IPS-18c (cell line): ENCODE measurements around the gene SLC22A31.

Experiments used
- H3K4me3 ChIP-seq: 2 replicates; pipeline ENCODE4 v1.7.0; 2013; ENCODE audit warnings: low read depth, mild to moderate bottlenecking, low read length, moderate library complexity; ENCODE audit not compliant: insufficient read depth
- H3K9me3 ChIP-seq: one replicate; pipeline ENCODE4 v1.6.1; 2013; ENCODE audit warnings: mild to moderate bottlenecking, low read length, moderate library complexity; ENCODE audit not compliant: control insufficient read depth, insufficient read depth

The SLC22A31 gene

DNA sequence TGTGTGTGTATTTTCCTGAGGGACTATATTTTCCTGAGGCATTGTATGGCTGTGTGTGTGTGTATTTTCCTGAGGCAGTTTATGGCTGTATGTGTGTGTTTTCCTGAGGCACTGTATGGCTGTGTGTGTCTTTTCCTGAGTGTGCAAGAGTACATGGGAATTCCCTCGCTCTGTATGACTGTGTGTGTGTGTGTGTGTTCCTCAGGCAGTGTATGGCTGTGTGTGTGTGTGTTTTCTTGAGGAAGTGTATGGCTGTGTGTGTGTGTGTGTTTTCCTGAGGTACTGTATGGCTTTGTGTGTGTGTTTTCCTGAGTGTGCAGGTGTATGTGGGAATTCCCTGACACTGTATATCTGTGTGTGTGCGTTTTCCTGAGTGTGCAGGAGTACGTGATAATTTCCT is 21.3 kb upstream of the SLC22A31 start:
- Histone ChIP-seq H3K9me3 (peaks cover under 1% of the 10 kb centered on the region), H3K4me3 (no peak overlapping the region)

DNA sequence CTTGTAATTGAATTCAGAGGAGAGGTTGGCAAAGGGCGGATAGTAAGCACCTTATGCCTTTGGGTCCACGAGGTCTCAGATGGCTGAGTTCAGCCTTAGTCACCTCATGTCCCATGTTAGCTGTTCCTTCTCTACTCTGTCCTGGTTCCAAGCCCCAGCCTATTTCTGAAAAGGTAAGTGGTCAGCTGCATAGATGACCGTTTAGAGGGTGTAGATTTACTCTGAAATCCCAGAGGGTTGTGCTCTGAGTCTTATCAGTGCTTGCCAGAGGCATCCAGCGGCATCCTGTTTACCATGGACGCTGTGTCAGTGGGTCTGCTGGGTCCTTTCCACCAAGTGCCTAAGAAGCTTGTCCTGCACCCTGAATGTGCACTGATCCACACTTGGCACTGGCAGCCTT is 19.0 kb upstream of the SLC22A31 start:
- no peaks in the 10 kb centered on the region for H3K9me3 ChIP-seq

GRCh38 chr16:89217388-89218191 is 17.3 kb upstream of the SLC22A31 start, which contains the start of gene ZNF778:
Gene ZNF778 (plus strand): TSS chr16:89217703. CDS start chr16:89221128, 3,425 bp downstream.
- H3K9me3 ChIP-seq = no peaks in the 10 kb centered on the region
- peak within 1 kb of the TSS; percentile 99 for H3K4me3 ChIP-seq

More for the DNA sequence above, 19.0 kb upstream of the SLC22A31 start:
- no peak overlapping the region for H3K4me3 ChIP-seq

DNA sequence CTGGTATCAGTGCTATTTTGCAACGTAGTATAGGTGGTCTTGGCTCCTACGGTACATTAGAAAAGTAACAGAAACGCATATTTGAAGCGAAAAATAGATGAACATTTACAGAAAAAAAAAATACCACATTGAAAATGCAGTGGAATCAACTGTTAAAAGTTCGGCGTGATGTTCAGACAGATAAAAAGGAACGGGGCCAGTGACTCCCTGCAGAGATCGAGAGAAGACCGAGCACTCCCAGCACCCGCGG is 16.7 kb upstream of the SLC22A31 start:
- H3K4me3 ChIP-seq = peak overlapping the region; percentile 99
- H3K9me3 ChIP-seq = no peaks in the 10 kb centered on the region

DNA sequence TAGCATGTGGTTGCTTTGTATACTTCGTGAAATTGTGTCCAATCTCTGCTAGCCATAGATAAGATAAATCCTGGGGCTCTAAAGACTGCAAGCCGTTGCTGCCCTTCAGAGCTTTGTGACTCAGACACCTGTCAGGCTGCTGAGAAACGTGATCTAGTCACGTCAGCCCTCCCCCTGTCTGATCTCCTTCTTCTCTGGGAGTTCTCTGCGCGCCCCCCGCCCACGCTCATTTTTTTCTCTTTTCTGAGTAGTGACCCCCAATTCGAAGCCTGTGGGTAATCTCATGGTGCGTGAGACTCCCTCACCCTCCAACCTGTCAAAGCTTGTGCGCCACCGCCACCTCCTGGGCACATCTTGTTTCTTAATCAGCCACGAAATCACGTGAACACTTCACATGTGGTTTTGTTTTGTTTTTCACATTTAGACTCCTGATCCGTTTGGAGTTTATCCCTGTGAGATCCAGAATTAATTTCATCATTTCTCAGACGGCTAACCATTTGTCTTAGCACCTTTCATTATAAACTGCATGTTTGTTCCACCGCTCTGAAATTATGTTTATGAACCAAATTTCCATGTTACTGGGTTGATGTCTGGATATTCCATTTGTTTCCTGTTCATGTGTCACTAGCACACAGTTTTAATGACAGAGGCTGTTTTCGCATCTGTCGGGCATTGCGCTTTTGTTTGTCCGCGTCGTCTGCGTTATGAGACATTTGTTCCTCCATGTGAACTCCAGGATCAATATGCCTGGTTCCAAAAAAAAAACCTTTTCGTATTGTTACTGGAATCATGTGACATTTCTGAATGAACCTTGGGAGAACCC is 16.2 kb upstream of the SLC22A31 start:
- peak overlapping the region; percentile 99 for H3K4me3 ChIP-seq
- no peaks in the 10 kb centered on the region for H3K9me3 ChIP-seq

GRCh38 chr16:89210904-89211515 is 10.7 kb upstream of the SLC22A31 start:
- Histone ChIP-seq H3K9me3 (no peaks in the 10 kb centered on the region), H3K4me3 (no peak overlapping the region)

DNA sequence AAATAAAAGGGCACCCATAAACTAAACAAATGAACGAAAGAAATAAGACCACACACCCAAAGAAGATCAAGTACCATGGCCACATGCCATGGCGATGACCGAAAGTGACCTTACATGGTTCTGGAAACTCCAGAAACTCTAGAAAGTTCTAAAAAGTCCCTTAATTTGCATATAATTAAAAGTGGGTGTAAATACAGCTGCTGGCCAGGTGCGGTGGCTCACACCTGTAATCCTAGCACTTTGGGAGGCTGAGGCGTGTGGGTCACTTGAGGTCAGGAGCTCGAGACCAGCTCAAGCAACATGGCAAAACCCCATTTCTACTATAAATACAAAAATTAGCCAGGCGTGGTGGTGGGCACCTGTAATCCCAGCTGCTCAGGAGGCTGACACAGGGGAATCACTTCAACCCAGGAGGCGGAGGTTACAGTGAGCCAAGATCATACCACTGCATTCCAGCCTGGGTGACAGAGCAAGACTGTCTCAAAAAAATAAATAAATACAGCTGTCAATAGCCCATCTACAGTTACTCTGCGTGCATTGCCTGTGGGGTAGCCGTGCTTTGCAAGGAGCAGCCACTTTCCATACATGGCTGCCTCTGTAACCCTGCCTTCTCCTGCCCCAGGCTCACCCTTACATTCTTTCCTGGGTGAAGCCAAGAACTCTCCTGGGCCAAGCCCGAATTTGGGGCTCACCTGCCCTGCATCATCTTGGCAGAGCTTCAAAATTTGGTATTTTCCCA is 10.0 kb upstream of the SLC22A31 start:
- H3K9me3 ChIP-seq = no peaks in the 10 kb centered on the region

GRCh38 chr16:89209522-89210044 is 9.2 kb upstream of the SLC22A31 start:
- Histone ChIP-seq H3K9me3 (no peaks in the 10 kb centered on the region), H3K4me3 (no peak overlapping the region)

More for the DNA sequence above, 10.0 kb upstream of the SLC22A31 start:
- H3K4me3 ChIP-seq = no peak overlapping the region

DNA sequence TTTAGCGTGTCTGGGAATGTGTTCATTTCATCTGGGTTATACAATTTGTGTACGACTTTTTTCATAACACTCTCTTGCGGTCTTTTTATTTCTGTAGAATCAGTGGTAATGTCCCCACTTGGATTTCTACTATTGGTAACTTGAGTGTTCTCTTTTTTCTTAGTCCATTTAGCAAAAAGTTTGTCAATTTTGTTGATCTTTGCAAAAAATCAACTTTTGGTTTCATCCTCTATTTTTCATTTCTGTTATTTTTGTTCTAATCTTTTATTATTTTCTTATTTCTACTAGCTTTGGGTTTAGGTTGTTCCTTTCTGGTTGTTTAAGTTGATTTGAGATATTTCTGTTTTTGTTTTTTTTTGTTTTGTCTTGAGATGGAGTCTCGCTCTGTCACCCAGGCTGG is 7.7 kb upstream of the SLC22A31 start:
- Histone ChIP-seq H3K4me3 (no peak overlapping the region), H3K9me3 (no peaks in the 10 kb centered on the region)

- Histone ChIP-seq H3K9me3 (peaks cover 3% of the 10 kb centered on the region), H3K4me3 (peak overlapping the region; percentile 38; the same call in 1 of the 2 replicates)
Observed at GRCh38 chr16:89202422-89203215, 2.3 kb upstream of the SLC22A31 start.

DNA sequence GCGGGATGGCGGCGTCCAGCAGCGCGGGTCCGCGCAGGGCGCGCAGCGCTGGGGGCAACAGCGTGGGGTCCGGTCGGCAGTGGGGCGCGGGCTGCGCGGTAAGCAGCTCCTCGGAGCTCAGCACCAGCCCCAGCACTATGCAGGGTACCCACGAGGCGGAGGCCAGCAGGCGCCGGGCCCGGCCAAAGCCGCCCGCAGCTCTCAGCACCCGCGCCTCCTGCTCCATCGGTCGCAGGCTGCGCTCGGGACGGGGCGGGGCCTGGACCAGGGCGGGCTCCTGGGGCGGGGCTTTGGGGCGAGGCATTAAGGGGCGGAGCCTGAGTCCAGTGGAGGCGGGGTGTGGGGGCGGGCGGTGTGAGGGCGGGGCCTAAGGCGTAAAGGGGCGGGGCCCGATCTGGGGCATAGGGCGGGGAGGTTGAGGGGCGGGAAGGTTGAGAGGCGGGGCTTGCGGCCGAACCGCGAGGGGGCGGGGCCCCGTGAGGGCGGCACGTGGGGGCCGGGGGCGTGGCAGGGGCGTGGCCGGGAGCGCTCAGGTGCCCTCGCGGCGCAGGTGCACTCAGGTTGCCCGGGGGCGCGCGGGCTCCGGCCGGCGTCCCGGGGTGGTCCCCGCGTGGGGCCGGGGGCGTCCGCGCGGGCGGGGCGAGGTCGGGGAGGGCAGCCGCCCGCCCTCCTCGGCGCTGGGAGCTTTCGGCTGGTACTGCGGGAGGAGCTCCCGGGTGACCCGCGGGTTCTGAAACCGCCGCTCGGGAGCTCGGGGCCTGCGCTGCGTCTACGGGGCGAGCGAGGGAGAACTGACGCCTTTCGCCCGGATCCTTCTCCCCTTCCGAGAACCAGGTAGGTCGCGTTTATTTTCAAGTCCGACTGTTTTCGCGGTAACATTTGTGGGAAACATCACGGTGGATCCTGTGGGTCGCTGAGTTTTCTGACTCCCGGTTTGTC is 1.4 kb upstream of the SLC22A31 start:
- H3K9me3 ChIP-seq = peaks cover 3% of the 10 kb centered on the region
- H3K4me3 ChIP-seq = peak overlapping the region; percentile 63

DNA sequence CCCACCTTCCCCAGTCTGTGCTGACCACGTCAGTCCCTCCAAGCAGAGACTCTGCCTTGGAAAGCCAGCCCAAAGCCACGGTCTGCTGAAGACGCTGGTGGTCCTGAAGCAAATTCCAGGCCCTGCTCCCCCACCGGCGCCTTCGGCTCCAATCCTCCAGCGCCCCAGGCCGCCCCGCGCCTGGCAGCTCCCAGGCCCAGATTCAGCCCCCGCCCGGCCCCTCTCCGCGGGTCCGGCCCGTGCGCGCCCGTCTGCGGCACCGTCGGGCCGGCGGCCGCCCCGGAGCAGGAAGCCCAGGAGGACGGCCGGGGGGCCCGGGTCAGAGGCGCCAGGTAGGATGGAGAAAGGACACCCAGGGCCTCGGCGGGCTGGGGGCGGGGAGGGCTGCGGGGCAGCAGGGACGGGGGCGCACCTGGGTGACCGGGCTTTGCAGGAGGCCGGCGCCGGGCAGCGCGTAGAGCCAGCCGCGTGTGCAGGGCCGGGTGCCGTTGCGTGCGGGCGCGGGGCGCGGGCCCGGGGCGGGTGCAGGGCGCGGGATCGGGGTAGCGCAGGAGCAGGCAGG is 594 bp upstream of the SLC22A31 start:
- peaks cover 3% of the 10 kb centered on the region for H3K9me3 ChIP-seq
- peak overlapping the region; percentile 63 for H3K4me3 ChIP-seq

- Histone ChIP-seq H3K9me3 (peaks cover 3% of the 10 kb centered on the region), H3K4me3 (peak overlapping the region; percentile 63; the same call in 1 of the 2 replicates)
Observed at GRCh38 chr16:89199241-89200123, 855 bp downstream of the SLC22A31 start.

DNA sequence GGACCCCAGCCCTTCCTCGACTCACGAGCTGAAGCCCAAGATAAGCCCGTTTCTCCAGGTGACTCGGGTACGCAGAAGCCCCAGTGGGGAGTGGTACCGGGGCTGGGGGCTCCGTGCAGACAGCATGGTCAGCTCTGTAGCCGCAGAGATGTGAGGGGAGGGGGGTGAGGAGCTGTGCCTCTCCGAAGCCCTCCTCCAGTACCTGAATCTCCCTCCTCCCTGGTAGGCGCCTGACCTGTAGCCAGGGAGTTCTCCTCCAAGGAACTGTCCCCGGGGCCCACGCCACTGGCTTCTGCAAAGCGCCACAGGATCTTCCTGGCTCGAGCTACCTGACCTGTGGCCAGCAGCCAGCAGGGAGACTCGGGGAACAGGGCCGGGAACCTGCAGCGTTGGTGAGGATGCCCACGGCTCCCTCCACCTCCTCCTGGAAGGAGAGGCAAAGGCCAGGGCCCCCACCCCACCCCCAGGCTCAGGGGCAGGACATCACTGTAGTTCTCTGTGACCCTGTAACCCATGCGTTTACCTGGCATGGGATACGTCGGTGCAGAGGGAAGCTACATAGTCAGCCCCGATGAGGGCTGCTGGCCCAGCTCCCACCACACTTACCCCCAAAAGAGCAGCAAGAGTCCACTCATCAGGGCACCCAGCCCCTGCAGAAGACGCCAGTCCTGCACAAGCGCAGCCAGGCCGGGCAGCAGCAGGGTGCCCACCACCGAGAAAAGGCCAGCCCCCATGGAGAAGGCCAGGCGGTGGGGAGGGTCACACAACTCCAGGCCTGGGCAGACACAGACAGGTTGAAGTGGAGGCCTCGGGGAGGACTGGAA is 1.7 kb downstream of the SLC22A31 start:
- no peak overlapping the region for H3K4me3 ChIP-seq

More for the DNA sequence above, 1.7 kb downstream of the SLC22A31 start:
- peaks cover 3% of the 10 kb centered on the region for H3K9me3 ChIP-seq
